LNCaP clone FGC (cell line): ENCODE data around the gene ARSB.

ENCODE experiments used
- DNase-seq: peaks from one replicate; pipeline ENCODE4 v3.0.0-alpha.2; 2011; ENCODE audit warnings: low read depth
- H3K4me3 ChIP-seq: 2 replicates; pipeline ENCODE4 v1.5.1; 2011; ENCODE audit warnings: mild to moderate bottlenecking, low read depth, low read length, control low read depth
- CTCF ChIP-seq: IDR thresholded peaks from 2 replicates; pipeline ENCODE4 v1.5.1; 2012; ENCODE audit warnings: mild to moderate bottlenecking; ENCODE audit not compliant: control insufficient read depth, insufficient read depth; ENCODE audit errors: extremely low read depth

The ARSB gene

GRCh38 chr5:78803353-78803752 is 181.8 kb downstream of the ARSB start:
- H3K4me3 ChIP-seq, result no peak overlapping the region
- DNase-seq, result no peak
- no peak for TF ChIP-seq CTCF

GRCh38 chr5:78801413-78801812 is 183.7 kb downstream of the ARSB start:
- TF ChIP-seq CTCF, result no peak
- H3K4me3 ChIP-seq, result no peak overlapping the region
- DNase-seq, result no peak

- DNase-seq, result no peak
- no peak for TF ChIP-seq CTCF
- no peak overlapping the region for H3K4me3 ChIP-seq
Observed at GRCh38 chr5:78799266-78800017, 185.7 kb downstream of the ARSB start.

- DNase-seq, result no peak
- no peak overlapping the region for H3K4me3 ChIP-seq
- no peak for TF ChIP-seq CTCF
Observed at GRCh38 chr5:78798673-78799029, 186.5 kb downstream of the ARSB start.

- DNase-seq, result no peak
- H3K4me3 ChIP-seq, result no peak overlapping the region
- no peak for TF ChIP-seq CTCF
Observed at GRCh38 chr5:78797936-78798672, 187.0 kb downstream of the ARSB start.

- no peak for DNase-seq
Observed at GRCh38 chr5:78795757-78796156, 189.4 kb downstream of the ARSB start.

More at GRCh38 chr5:78795757-78796156, 189.4 kb downstream of the ARSB start:
- no peak for TF ChIP-seq CTCF
- H3K4me3 ChIP-seq, result no peak overlapping the region
